Stomach (tissue), 9 donors: ENCODE results near the gene HUS1. TPM values are rescaled to one million over a fixed set of nuclear protein-coding genes. Genes with fewer than 3 reads are reported as not detected.

Experiments used
- DNase-seq, 2 donors: peaks; one replicate each; pipeline versions ENCODE4 v3.0.0 to v3.0.0-alpha.2; 2013 to 2019
- H3K27ac ChIP-seq, 5 donors: fragments of 200-600 bp in 4 of 5; sonication (generic) in 4 of 5; one replicate each; pipeline ENCODE4 v1.5.1; 2013 to 2019; ENCODE audit warnings: mild to moderate bottlenecking in 1 of 5, moderate library complexity in 1 of 5
- H3K27me3 ChIP-seq, 3 donors: fragments of 200-600 bp; sonication (generic); one replicate each; pipeline ENCODE4 v1.5.1; 2017 to 2019; ENCODE audit warnings: mixed run types in 1 of 3
- H3K36me3 ChIP-seq, 4 donors: fragments of 200-600 bp; sonication (generic); 1 replicate in 3 of 4; 2 replicates in 1 of 4; pipeline ENCODE4 v1.5.1; 2016 to 2019
- H3K4me1 ChIP-seq, 4 donors: fragments of 200-600 bp; sonication (generic); one replicate each; pipeline ENCODE4 v1.5.1; 2016 to 2019
- H3K4me3 ChIP-seq, 4 donors: fragments of 200-600 bp; sonication (generic) in 3 of 4; one replicate each; pipeline ENCODE4 v1.5.1; 2016 to 2019; ENCODE audit warnings: mild to moderate bottlenecking in 1 of 4
- H3K9me3 ChIP-seq, 4 donors: fragments of 200-600 bp; sonication (generic); one replicate each; pipeline ENCODE4 v1.5.1; 2016 to 2019
- EP300 ChIP-seq: sonication (generic); formaldehyde crosslinking; IDR thresholded peaks from one replicate; pipeline ENCODE4 v1.6.1; 2017; ENCODE audit warnings: antibody characterized with exemption
- POLR2A ChIP-seq, 4 donors: fragments of 450-650 bp; IDR thresholded peaks; one replicate each; pipeline ENCODE4 v1.6.1; 2016; ENCODE audit warnings: antibody characterized with exemption in 4 of 4, control low read depth in 2 of 4, mild to moderate bottlenecking in 1 of 4, moderate library complexity in 1 of 4
- POLR2AphosphoS5 ChIP-seq, 3 donors: sonication (generic); formaldehyde crosslinking; IDR thresholded peaks; one replicate each; pipeline ENCODE4 v1.6.1; 2016; ENCODE audit warnings: antibody characterized with exemption in 3 of 3
- WGBS, 5 donors: extraction: QIAGEN DNeasy Blood & Tissue Kit in 3 of 5; methylation state at CpG; one replicate each; pipeline versions ENCODE4 v1.1.5 to v1.1.7; 2013 to 2018; 5-methylcytosine and 5-hydroxymethylcytosine counted together
- intact Hi-C: fragments of 100-400 bp; cut with DNase I; formaldehyde crosslinking; loops from one replicate; pipeline ENCODE4 v1.15.1; 2023; ENCODE audit warnings: low total_unique reads
- polyA plus RNA-seq, 3 donors: library from polyadenylated mRNA; stranded (reverse); fragments of 200-250 nt; gene quantifications; one replicate each; pipeline ENCODE4 v1.2.3, GENCODE V29; 2013
- total RNA-seq, 5 donors: library from RNA; depleted of rRNA; stranded (reverse); fragments of >200 nt; gene quantifications; one replicate each; pipeline versions ENCODE4 v1.1.0 to v1.2.3, GENCODE V29; 2014 to 2016
- TF ChIP-seq, protein P1 (sequence below), 7 experiments: fragments of 450-650 bp in 4 of 7; fragments of 200-600 bp in 3 of 7; sonication (generic) in 3 of 7; IDR thresholded peaks; one replicate each; pipeline ENCODE4 v1.5.1; 2016 to 2019; ENCODE audit warnings: antibody characterized with exemption in 7 of 7, control low read depth in 2 of 7, mild to moderate bottlenecking in 1 of 7
- donor health status: healthy with polysubstance abuse.
- donor health status: Bipolar disorder and iron deficiency.
- donor health status: healthy.

HUS1 gene
- total and polyA plus RNA-seq, 8 donors, result 5.9 to 69.2 (median 11.1) TPM

DNA sequence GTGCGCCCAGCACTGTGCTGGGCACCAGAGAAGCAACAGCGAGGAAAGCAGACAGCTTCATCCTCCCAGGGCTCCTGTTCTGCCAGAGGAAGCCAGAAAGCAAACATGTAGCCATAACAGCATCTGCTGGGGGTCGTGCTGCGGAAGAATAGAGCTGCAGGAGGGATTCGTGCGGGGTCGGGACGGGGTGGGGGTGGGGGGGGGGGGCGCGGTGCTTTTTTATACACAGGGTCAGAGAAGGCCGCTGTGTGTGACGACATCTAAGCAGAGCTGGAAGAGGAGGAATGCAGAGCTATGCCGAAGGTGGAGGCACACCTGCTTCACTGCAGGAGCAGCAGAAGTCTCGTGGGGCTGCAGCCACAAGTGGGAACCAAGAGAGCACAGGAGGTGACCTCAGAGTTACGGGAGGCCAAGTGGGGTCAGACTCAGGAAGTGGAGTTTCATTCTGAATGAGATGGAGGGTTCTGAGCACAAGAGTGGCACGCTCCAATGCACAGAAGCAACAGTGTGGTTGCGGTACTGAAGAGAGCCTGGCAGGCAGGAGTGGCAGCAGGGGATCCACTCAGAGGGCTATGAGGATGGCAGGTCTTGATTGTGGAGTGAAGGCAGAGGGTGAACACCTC, 42.2 kb downstream of the HUS1 start:
- H3K4me3 ChIP-seq, result no peak overlapping the region
- H3K9me3 ChIP-seq, result no peaks in the 10 kb centered on the region
- peaks cover 0 to 15% (median 2%) of the 10 kb centered on the region in 4 donors for H3K4me1 ChIP-seq
- TF ChIP-seq POLR2A (IDR thresholded peaks at IDR 0.05), result no peak
- 54 to 65% (median 62%) methylated on average over 17 of the region's 17 CpGs for WGBS, 5 donors
- intact Hi-C loops, result no loop called here
- no peak overlapping the region for H3K27ac ChIP-seq
- H3K27me3 ChIP-seq, result no peaks in the 10 kb centered on the region
- DNase-seq, result no peak
- no peaks in the 10 kb centered on the region for H3K36me3 ChIP-seq

DNA sequence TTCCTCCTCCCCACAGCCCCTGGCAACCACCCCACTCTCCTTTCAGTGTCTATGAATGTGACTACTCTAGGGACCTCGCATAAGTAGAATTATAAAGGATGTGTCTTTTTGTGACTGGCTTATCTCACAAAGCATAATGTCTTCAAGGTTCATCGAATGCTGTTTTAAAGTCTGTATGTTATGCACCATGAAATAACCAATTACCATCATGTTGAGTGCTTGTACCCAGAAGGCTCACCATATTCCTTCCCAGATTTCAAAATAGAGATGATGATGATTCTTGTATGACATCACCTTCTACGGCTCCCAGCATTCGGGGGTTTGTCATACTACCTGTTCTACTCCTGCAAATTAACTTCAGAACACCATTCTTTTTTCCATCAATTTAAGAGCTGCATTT, 43.1 kb downstream of the HUS1 start:
- peaks cover 0 to 7% (median 2%) of the 10 kb centered on the region in 4 donors for H3K4me1 ChIP-seq
- TF ChIP-seq POLR2A (IDR thresholded peaks at IDR 0.05) (no peak), EP300 (no peak), POLR2AphosphoS5 (IDR thresholded peaks at IDR 0.05) (no peak)
- TF ChIP-seq, protein P1, sequence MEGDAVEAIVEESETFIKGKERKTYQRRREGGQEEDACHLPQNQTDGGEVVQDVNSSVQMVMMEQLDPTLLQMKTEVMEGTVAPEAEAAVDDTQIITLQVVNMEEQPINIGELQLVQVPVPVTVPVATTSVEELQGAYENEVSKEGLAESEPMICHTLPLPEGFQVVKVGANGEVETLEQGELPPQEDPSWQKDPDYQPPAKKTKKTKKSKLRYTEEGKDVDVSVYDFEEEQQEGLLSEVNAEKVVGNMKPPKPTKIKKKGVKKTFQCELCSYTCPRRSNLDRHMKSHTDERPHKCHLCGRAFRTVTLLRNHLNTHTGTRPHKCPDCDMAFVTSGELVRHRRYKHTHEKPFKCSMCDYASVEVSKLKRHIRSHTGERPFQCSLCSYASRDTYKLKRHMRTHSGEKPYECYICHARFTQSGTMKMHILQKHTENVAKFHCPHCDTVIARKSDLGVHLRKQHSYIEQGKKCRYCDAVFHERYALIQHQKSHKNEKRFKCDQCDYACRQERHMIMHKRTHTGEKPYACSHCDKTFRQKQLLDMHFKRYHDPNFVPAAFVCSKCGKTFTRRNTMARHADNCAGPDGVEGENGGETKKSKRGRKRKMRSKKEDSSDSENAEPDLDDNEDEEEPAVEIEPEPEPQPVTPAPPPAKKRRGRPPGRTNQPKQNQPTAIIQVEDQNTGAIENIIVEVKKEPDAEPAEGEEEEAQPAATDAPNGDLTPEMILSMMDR (IDR thresholded peaks at IDR 0.05), result no peak
- intact Hi-C loops, result no loop called here
- WGBS, 5 donors, result 88 to 96% (median 93%) methylated on average over 4 of the region's 4 CpGs
- H3K27ac ChIP-seq, result no peak overlapping the region
- no peaks in the 10 kb centered on the region for H3K9me3 ChIP-seq
- no peaks in the 10 kb centered on the region for H3K36me3 ChIP-seq
- no peak for DNase-seq
- no peaks in the 10 kb centered on the region for H3K27me3 ChIP-seq
- H3K4me3 ChIP-seq, result no peak overlapping the region

DNA sequence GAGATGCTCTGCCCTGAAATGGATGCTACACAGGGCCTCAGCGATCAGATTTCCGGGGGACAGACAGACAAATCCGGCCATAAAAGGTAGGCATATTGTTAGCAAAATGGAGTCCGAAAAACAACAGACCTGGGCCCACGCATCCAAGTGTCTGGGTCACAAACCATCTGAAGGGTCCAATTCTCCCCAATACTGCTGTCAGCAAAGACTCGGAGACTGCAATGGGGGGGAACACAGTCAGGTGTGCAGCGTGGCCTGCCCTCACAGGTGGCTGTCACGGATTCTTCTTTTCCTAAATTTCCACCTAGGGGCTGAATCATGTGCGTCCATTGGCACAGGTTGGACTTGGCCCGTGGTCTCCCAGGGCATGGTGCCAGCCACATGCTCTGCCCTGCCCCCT, 44.1 kb downstream of the HUS1 start:
- Histone ChIP-seq H3K4me1 (no peaks in the 10 kb centered on the region), H3K36me3 (no peaks in the 10 kb centered on the region), H3K4me3 (no peak overlapping the region), H3K27me3 (no peaks in the 10 kb centered on the region), H3K9me3 (no peaks in the 10 kb centered on the region), H3K27ac (no peak overlapping the region)
- 91 to 95% (median 93%) methylated on average over 10 of the region's 10 CpGs for WGBS, 5 donors
- DNase-seq, result no peak
- intact Hi-C loops, result no loop called here
- TF ChIP-seq EP300 (no peak), POLR2AphosphoS5 (IDR thresholded peaks at IDR 0.05) (no peak), POLR2A (IDR thresholded peaks at IDR 0.05) (no peak)
- TF ChIP-seq, protein P1 (IDR thresholded peaks at IDR 0.05), result no peak

DNA sequence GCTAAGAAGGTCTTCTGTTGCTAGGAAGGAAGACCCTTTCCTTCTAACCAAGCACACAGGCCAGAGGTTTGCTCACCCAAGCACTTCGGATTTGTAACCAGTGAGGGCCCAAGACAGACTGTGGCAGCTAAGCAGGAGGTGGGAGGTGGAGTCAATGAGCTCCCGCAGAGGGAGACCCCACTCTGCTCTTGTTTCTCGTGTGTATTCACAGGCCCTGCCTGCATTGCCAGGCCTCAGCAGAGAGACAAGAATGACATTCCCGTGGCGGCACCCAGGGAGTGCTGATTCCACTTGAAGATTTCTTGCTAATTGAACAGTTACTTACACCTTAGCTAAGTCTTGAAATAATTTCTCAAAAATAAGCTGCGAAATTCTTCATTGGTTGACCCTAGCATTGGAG, 44.6 kb downstream of the HUS1 start:
- no peaks in the 10 kb centered on the region for H3K27me3 ChIP-seq
- H3K9me3 ChIP-seq, result no peaks in the 10 kb centered on the region
- H3K4me1 ChIP-seq, result no peaks in the 10 kb centered on the region
- no peak for DNase-seq
- H3K36me3 ChIP-seq, result no peaks in the 10 kb centered on the region
- 74 to 83% (median 79%) methylated on average over 6 of the region's 6 CpGs for WGBS, 5 donors
- TF ChIP-seq POLR2A (IDR thresholded peaks at IDR 0.05), result no peak
- no peak for TF ChIP-seq POLR2AphosphoS5 (IDR thresholded peaks at IDR 0.05)
- TF ChIP-seq EP300, result no peak
- TF ChIP-seq, protein P1 (IDR thresholded peaks at IDR 0.05), result no peak
- no peak overlapping the region for H3K27ac ChIP-seq
- H3K4me3 ChIP-seq, result no peak overlapping the region
- intact Hi-C loops, result no loop called here

DNA sequence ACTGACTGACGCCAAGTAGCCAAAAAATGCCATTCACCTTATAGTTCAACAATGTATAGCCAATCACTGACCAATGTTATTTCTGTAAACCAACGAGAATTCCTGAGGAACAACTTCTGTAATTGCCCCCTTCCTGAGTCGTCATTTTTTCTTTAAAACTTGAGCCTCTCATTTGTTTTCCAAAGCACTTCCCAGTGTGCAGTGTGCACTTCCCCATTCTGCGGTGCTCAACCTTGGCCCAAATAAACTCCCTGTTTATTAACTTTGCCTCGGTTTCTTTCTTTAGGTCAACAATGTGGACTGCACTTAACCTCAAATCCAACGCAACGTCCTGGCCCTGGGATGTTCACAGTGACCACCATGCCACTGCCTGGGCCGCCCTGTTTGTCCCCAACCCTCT, 46.2 kb downstream of the HUS1 start:
- H3K4me3 ChIP-seq, result no peak overlapping the region
- no peaks in the 10 kb centered on the region for H3K4me1 ChIP-seq
- no peak for DNase-seq
- H3K27me3 ChIP-seq, result no peaks in the 10 kb centered on the region
- intact Hi-C loops, result no loop called here
- TF ChIP-seq, protein P1 (IDR thresholded peaks at IDR 0.05), result no peak
- TF ChIP-seq POLR2A (IDR thresholded peaks at IDR 0.05), result no peak
- TF ChIP-seq POLR2AphosphoS5 (IDR thresholded peaks at IDR 0.05), result no peak
- no peak for TF ChIP-seq EP300
- H3K36me3 ChIP-seq, result no peaks in the 10 kb centered on the region
- H3K27ac ChIP-seq, result no peak overlapping the region
- H3K9me3 ChIP-seq, result no peaks in the 10 kb centered on the region
- WGBS, 5 donors, result 81 to 89% (median 83%) methylated on average over 8 of the region's 8 CpGs
